GM10248 (cell line): Measurements from ENCODE around the gene RBL2.
"Not testable (repeated sequence)": the region's sequence is repeated elsewhere in the genome, so short reads cannot be mapped to it uniquely, and the experiment has no call there.

Experiments
- CTCF ChIA-PET: fragments of 300-600 bp; sonication (Branson Sonifier 250); formaldehyde crosslinking; extraction: SDS; loops from one replicate; lab custom pipeline; 2021; ENCODE audit warnings: antibody characterized with exemption; lab: Yijun Ruan, JAX
- POLR2A ChIA-PET: fragments of 350-650 bp; sonication (Branson Sonifier 250); formaldehyde crosslinking; extraction: SDS; loops from one replicate; lab custom pipeline; 2020; ENCODE audit warnings: antibody characterized with exemption; lab: Yijun Ruan, JAX
- DNase-seq: peaks from one replicate; pipeline ENCODE4 v3.0.0; 2012; ENCODE audit errors: extremely low spot score
- TF ChIP-seq, protein P1 (sequence below): IDR thresholded peaks from 2 replicates; pipeline ENCODE4 v1.5.1; 2012; ENCODE audit warnings: mild to moderate bottlenecking, low read depth; ENCODE audit errors: extremely low read depth, missing control alignments, control extremely low read depth

Gene RBL2, protein sequence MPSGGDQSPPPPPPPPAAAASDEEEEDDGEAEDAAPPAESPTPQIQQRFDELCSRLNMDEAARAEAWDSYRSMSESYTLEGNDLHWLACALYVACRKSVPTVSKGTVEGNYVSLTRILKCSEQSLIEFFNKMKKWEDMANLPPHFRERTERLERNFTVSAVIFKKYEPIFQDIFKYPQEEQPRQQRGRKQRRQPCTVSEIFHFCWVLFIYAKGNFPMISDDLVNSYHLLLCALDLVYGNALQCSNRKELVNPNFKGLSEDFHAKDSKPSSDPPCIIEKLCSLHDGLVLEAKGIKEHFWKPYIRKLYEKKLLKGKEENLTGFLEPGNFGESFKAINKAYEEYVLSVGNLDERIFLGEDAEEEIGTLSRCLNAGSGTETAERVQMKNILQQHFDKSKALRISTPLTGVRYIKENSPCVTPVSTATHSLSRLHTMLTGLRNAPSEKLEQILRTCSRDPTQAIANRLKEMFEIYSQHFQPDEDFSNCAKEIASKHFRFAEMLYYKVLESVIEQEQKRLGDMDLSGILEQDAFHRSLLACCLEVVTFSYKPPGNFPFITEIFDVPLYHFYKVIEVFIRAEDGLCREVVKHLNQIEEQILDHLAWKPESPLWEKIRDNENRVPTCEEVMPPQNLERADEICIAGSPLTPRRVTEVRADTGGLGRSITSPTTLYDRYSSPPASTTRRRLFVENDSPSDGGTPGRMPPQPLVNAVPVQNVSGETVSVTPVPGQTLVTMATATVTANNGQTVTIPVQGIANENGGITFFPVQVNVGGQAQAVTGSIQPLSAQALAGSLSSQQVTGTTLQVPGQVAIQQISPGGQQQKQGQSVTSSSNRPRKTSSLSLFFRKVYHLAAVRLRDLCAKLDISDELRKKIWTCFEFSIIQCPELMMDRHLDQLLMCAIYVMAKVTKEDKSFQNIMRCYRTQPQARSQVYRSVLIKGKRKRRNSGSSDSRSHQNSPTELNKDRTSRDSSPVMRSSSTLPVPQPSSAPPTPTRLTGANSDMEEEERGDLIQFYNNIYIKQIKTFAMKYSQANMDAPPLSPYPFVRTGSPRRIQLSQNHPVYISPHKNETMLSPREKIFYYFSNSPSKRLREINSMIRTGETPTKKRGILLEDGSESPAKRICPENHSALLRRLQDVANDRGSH

DNA sequence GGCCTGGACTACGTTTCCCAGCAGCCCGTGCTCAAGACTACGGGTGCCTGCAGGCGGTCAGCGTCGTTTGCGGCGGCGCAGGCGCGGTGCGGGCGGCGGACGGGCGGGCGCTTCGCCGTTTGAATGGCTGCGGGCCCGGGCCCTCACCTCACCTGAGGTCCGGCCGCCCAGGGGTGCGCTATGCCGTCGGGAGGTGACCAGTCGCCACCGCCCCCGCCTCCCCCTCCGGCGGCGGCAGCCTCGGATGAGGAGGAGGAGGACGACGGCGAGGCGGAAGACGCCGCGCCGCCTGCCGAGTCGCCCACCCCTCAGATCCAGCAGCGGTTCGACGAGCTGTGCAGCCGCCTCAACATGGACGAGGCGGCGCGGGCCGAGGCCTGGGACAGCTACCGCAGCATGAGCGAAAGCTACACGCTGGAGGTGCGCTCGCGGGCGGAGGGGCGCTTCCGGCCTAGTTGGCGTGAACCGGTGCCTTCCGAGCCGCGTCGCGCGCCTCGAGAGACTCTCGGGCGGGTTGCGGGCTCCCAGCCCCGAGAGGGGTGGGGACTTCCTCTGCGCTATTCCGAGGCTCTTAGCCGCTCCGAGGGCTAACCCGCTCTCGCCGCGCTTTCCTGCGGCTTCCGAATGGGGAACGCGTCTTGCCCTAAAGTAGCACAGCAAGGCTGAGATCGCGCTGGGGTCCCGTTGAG is at the start of gene RBL2:
RBL2 (plus strand) TSS at position 95 of the 689 bp plus-strand sequence; CDS start at position 181, 86 bp downstream.
- ChIA-PET CTCF (interaction anchor here (1.3 kb wide), 1 partner anchor 12 kb away, joined by 4 read pairs; no protein-coding TSS in a partner anchor), POLR2A (no interaction called here)
- TF ChIP-seq, protein P1, sequence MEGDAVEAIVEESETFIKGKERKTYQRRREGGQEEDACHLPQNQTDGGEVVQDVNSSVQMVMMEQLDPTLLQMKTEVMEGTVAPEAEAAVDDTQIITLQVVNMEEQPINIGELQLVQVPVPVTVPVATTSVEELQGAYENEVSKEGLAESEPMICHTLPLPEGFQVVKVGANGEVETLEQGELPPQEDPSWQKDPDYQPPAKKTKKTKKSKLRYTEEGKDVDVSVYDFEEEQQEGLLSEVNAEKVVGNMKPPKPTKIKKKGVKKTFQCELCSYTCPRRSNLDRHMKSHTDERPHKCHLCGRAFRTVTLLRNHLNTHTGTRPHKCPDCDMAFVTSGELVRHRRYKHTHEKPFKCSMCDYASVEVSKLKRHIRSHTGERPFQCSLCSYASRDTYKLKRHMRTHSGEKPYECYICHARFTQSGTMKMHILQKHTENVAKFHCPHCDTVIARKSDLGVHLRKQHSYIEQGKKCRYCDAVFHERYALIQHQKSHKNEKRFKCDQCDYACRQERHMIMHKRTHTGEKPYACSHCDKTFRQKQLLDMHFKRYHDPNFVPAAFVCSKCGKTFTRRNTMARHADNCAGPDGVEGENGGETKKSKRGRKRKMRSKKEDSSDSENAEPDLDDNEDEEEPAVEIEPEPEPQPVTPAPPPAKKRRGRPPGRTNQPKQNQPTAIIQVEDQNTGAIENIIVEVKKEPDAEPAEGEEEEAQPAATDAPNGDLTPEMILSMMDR, result no peak

DNA sequence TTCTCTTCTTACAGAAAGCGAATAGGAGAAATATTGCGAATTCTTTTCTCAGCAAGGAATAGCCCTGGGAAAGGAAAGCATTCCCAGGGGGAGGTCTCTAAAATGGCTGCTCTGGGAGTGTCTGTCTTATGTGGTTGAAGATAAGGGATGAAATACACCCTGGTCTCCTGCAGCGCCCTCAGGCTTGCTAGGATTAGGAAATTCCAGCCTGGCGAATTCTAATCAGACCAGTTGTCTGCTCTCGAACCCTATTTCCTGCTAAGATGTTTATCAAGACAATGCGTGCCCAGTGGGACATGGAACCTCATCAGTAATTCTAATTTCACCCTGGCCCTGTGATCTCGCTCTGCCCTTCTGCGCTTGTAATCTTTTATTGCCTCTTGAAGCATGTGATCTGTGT is 49.7 kb upstream of the RBL2 start:
- POLR2A ChIA-PET, result not testable (repeated sequence)

More for the DNA sequence above, at the start of gene RBL2:
- DNase-seq, result peak; percentile 90

DNA sequence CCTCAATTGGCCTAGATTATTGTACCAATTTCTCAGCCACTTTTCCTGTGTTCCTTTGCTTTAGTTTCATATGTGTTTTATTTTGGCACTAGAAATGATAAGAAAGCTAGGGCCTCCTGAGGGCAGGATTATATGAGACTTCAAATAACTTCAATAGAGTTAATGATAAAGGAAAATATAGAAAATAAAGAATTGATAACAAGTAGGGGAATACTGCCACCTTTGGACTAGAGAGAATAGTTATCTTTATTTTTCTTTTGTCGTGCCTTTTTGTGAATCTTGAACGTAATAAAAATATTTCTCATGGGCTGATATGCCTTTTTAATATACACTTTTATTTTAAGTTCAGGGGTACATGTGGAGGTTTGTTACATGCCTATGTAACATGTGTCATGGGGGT is 29.3 kb upstream of the RBL2 start:
- TF ChIP-seq, protein P1, result no peak
- DNase-seq, result no peak
- POLR2A ChIA-PET, result no interaction called here
- CTCF ChIA-PET, result interaction anchor here (0.6 kb wide), 1 partner anchor 16 kb away, joined by 3 read pairs; no protein-coding TSS in a partner anchor

More for the DNA sequence above, 49.7 kb upstream of the RBL2 start:
- DNase-seq, CTCF ChIA-PET: not testable (repeated sequence)

DNA sequence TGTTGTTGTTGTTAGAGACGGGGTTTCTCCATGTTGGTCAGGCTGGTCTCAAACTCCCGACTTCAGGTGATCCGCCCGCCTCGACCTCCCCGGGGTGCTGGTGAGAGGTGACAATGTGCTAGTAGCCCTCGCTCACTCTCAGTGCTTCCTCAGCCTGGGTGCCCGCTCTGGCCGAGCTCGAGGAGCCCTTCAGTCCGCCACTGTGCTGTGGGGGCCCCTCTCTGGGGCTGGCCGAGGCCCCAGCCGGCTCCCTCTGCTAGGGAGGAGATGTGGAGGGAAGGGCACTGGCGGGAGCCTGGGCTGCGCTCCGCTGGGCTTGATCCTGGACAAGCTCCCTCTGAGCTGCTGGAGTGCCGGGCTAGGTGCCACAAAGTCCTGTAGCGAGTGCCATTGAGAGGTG is 21.7 kb upstream of the RBL2 start:
- TF ChIP-seq, protein P1, result no peak
- DNase-seq, result no peak
- ChIA-PET POLR2A (no interaction called here), CTCF (interaction anchor here (0.8 kb wide), 1 partner anchor 17 kb away, joined by 3 read pairs; no protein-coding TSS in a partner anchor)

DNA sequence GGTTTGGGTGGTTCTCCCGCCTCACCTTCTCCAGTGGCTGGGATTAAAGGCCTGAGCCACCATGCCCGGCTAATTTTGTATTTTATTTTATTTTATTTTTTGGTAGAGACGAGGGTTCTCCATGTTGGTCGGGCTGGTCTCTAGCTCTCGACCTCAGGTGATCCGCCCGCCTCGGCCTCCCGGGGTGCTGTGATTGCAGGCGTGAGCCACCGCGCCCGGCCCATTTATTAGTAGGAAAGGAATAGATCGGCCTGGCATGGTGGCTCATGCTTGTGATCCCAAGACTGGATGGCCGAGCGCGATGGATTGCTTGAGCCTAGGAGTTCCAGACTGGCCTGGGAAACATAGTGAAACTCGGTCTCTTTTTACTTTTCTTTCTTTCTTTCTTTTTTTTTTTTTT is 20.4 kb upstream of the RBL2 start:
- POLR2A ChIA-PET, result no interaction called here
- CTCF ChIA-PET, result no interaction called here
- TF ChIP-seq, protein P1, result no peak
- no peak for DNase-seq

DNA sequence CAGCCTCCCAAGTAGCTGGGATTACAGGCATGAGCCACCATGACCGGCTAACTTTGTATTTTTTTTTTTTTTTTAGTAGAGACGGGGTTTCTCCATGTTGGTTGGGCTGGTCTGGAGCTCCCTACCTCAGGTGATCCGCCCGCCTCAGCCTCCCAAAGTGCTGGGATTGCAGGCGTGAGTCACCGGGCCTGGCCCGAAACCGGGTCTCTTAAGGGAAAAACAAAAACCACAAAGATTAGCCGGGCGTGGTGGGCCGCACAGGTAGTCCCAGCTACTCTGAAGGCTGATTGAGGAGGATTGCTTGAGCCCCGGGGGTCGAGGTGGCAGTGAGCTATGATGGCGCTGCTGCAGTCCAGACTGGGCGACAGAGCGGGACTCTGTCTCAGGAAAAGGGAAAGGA is 19.9 kb upstream of the RBL2 start:
- TF ChIP-seq, protein P1, result no peak
- CTCF ChIA-PET, result no interaction called here
- DNase-seq, result no peak
- POLR2A ChIA-PET, result no interaction called here
